G401 (cell line): ENCODE measurements around the gene CACNA1C. TPM values are rescaled to one million over a fixed set of nuclear protein-coding genes. Genes with fewer than 3 reads are reported as not detected.

Source experiments
- DNase-seq: peaks from one replicate; pipeline ENCODE4 v3.0.0-alpha.2; 2015; ENCODE audit warnings: low spot score
- in situ Hi-C: cut with HindIII; loops from 2 replicates; pipeline ENCODE4 v1.10.0; 2016; ENCODE audit warnings: low sequenced_read_pairs, mixed read lengths
- total RNA-seq: library from RNA; depleted of rRNA; stranded (reverse); fragments of >200 nt; shearing (Covaris generic); gene quantifications from 2 replicates; pipeline ENCODE4 v1.2.3, GENCODE V29; 2014

Gene CACNA1C
- total RNA-seq, 1 experiment from 2014 or later = 2.8 TPM

DNA sequence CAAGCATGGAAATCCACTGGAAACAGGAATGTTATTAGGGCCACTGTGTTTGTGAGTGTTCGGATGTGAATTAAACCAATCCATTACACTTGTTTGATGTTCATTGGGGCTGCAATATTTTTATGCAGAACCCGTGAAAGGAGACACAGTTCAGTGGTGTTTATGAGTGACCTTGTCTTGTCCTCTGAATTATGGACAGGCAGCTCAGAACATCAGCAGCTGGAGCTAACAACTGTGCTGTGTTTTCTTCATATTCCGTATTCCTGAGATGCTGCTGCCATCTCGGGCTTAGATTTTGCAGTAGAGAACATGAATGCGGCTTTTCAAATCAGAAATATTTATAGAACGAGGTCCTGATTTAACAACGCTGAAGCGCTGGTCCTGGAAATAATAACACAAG is 20.3 kb upstream of the CACNA1C start:
- DNase-seq = no peak
- in situ Hi-C loops = no loop called here

DNA sequence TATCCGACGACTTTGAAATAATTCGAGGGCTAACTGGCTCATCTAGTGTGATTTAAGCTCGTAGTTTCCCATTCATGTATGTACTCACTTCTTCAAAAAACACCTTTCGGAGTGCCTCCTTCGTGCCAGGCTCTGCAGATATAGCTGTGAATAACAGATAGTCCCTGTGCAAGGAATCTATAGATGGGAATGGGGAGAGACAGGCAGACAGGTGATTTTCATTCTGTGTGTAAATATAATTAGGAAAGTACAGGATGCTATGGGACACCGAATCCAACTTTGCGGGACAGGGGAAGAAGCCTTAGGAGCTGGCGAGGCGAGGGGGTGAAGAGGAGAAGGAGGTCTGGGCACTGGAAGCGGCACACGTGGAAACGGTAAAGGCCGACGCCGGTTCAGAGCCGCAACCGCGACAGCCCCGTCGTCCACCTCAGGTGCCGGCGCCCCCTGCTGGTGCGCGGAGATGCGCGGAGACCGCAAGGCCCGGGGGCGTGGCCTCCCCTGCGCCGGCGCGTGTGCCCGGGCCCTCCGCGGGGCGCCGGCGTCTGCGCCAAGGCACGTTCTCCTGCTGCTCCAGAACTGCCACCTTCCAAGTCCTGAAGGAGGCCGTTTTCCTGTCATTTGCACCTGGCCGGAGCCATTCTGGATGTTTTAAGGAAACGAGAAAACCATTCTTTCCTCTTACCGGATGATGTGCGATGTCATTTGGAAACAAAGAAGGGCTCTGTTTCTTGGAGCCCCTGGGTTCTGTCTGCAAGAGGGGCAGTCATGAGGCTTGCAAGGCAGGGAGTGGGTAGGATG is 18.0 kb upstream of the CACNA1C start:
- peak; percentile 81 for DNase-seq
- in situ Hi-C loops = loop anchor here (5.0 kb wide), 1 partner anchor 63 kb away; no protein-coding TSS in a partner anchor

DNA sequence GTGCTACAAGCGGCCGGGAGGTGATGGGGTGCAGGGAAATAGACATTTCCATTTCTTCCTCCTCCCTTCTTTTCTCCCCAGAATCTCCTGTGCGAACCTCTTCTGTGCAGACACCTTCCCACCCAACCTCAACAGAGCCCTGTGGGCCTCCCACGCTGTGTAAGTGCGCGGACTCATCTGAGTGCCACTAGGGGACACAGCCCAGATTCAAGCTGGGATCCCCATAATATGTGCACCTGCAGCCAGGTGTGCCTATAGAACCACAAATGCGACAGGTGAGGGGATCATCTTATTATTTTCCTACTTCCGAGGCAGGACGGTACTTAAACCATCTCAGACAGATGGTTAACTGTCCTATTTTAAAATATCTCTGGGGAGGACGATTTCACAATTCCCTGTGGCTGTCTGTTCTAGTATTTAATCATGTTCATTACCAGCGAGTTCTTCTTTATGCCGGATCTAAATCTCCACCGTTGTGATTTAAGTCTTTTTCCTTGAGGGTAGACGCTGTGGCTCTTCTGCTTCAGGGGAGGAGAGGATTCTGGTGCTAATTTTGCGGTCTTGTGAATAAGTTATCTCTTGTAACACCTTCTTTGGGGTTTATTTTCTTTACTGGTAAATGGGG is 17.2 kb upstream of the CACNA1C start:
- DNase-seq = peak; percentile 19
- in situ Hi-C loops = loop anchor here (5.0 kb wide), 1 partner anchor 63 kb away; no protein-coding TSS in a partner anchor

DNA sequence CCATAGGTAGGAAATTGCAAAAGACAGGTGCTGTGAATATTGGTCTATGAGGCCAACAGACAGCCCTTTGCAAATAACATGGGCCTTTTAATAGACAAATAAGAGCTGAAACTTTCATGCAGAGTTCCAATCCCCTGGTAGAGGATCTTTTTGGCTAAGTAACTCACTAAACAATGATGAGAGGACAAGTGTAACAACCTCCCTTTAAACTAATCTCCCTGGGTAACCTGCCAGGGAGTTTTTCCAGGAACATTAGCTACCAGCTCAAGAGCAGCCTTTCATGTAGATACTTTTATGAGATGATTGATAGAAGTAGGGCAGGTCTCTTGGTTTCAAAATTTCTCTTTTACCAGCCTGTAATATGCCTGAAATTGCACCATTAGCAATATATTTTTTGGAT is 13.8 kb upstream of the CACNA1C start:
- in situ Hi-C loops = loop anchor here (5.0 kb wide), 1 partner anchor 67 kb away; no protein-coding TSS in a partner anchor
- no peak for DNase-seq

DNA sequence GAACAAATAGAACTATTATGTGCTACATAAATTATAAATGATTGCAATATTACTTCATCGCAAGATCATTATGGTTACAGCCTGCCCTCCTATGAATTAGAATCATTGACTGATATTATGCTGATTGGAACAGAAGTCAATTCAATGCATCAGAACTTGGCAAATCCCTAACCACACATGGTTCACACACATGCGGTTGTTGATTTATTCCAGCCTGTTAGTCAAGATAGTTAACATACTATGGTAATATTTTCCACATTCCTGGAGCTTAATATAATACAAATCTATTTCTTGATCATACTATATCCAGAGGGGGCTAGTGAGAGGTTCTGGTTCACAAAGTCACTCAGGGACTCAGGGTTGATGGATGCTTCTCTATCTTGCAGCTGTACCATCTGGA is 9.7 kb upstream of the CACNA1C start:
- no peak for DNase-seq
- in situ Hi-C loops = no loop called here

DNA sequence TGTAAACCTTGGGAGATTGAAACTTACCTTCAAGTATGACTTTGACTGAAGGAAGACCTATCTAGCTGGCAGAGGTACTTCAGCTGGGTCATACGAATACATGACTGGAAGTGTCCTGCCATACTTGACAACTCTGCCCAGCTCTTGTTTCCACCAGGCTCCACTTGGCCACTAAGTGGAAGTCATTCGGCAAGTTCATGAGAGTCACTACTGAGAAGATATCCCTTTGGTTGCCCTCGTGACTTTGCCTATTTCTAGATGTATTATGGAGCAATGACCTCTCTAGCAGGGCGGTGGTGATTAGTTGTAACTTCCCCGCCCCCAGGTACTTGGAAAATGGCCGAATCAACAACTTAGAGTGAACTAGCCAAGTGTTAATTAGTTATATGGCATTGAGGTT is 8.6 kb upstream of the CACNA1C start:
- in situ Hi-C loops = no loop called here

DNA sequence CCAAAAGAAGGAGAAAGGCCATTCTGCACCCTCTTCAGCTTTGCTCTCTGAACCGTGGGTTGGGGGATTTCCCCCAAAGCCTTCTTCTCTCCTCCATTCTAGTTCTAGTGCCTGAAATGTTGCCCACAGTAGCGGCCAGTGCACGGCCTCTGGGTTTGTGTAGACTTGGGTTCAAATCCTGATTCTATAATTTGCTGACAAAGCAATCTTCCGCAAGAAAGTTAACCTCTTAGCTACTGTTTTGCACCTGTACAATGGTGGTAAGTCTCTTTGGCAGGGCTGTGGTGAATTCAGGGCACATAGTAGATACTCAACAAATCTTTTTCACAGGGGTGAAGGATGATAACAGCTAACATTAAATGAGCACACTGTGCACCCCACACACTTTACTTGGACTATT is 5.8 kb upstream of the CACNA1C start:
- in situ Hi-C loops = no loop called here
- no peak for DNase-seq

More for the DNA sequence above, 8.6 kb upstream of the CACNA1C start:
- DNase-seq = no peak

DNA sequence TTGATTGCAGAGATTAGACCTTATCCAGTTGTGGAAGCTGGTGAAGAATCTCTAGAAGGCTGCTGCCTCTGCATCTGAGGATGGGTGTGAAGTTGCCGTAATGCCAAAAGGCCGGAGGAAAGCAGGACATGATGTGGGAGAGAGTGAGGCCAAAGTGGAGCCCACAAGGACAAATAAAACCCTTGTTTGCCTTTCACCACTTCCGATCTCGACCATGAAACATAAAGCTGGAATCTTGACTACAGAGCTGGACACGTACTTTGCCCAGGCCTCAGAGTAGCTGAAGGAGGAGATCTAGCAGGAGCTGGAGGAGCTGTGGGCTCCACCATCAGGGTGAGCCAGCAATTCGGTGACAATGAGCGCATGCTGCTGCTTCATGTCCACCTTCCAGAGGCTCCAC is 5.0 kb upstream of the CACNA1C start:
- in situ Hi-C loops = no loop called here

DNA sequence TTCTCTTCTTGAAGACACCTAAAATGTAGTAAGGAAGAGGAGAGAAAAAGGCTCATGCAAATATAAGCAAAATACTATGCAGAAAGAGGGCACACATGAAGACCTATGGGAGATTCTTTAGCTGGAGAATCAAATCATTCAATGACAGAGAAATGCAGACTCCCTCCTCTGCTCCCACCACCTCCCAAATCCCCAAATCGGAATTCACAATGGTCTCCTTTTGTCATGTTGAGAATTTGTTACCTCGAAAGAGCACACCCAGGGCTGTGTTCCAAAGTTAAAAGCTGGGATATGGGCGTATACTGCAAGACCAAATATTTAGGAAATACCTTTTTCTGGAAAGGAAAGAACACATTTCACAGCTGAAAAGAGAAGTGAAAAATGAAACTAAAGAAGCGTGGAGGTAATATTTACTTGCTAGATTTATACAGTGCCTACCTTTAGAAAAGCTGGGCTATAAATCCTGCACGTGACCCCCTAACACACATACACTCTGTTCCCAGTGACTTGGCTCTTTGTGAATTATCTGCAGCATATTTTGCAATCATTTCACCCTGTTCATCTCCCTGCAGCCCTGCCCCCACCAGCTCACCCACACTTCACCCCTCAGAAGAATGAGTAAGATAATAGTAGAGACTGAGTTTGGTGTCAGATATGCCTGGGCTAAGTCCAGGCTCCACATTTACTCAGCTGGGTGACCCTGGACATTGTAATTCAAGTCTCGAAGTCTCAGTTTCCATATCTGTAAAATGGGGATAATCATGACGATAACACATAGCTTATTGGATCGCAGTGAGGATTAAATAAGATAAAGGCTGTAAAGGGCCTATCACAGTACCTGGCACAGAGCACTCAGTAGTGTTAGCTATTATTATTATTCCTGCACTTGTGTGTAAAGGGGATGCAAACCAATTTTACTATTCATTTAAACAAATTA is 2.9 kb upstream of the CACNA1C start:
- no peak for DNase-seq
- in situ Hi-C loops = no loop called here

More for the DNA sequence above, 5.0 kb upstream of the CACNA1C start:
- no peak for DNase-seq

DNA sequence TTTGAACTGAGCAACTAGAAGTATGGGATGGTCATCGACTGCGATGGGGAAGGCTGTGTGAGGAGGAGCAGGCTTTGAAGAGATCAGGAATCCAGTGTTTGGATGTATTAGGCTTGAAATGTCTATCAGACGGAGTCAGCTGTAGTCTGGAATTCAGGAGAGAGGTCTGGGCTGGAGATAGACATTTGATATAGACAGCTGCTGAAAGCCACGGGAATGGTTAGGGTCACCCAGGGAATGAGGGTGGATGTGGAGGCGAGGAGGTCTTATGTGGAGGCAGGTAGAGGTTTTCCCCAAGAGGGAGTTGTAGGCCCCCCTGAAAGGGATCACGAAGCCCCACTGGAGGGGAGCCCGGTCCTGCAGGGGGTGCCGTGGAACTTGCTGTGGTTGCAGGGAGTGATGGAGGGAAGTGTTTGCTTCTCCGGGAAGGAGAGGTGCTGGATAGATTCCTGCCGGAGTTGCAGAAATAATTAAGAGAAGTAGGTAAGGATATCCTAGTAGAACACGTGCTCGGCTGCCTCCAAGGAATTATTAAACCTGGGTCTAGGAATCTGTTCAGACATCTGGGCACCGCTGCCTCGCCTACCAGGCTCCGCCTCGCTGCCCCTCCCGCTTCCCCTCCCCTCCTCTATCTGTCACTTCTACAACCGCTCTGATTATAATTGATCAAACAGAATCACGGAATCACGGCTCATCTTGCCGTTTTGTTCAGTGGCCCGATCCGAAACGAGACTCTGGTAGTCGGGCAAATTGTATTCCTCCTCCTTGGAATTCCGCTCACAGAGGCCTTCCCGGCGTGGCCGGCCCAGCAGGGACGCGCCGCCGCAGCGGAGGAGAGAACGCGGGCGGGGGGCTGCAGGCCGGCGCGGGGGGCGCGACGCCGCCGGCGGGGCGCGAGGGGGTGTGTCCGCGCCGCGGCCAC is 826 bp upstream of the CACNA1C start:
- no peak for DNase-seq
- in situ Hi-C loops = no loop called here

DNA sequence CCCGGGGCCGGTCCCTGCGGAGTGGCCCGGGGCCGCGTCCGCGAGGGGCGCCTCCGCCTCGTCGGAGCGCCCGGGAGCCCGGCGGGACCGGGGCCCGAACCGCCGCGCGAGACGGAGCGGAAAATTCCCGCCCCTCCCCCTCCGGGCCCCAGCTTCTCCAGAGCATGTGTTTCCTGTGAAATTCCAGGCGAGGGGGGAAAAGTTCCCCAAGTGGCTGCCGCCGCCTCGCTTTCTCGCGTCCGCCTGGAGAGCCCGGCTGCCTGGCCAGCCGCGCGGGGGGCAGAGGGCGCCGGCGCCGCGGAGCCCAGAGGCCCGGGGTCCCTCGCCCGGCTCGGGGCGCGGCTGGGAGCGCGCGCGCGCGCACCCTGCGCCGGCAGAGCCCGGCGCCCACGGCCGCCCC is 904 bp downstream of the CACNA1C start:
- peak; percentile 34 for DNase-seq
- in situ Hi-C loops = no loop called here

DNA sequence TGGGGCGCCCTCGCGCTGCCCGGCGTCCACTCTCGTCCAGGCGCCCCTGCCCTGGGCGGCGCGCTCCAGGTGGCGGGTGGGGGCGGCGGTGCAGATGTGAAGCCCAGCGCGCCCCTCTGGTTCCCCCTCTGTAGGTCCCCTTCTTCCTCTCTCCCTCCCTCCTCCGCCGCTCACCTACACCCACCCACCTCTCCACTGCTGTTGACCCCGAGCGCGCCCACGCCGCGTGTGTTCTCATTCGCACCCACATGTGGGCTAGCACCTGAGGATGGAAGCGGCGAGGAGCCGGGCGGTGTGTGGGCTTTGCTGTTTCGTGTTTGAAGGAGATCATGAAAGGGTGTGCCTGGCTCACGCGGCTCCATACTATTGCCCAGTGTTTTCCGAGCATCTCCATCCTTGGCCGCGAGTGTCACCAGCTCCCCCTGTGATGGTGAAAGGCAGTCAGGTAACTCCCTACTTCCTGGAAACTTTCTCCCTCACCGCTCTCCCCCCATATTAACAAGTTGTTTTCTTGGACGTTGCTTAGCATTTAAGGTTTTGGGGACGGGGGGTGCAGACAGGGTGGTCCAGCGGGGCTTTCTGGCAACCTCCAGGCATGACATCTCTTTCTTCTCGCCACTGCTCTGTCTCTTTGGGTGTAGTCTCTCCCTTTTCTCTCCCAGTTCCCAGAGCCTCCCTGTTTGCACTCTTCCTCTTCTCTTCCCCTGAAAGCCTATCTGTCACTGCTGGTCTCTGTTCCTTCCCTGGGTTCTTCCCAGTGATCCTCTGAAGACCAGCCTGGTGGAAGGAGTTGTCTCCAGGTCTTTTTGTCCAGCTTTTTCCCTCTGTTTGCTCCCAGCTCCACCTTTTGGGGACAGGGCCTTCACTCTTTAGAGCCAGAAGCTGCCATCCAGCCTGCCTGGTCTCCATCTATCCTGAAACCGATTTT is 1.6 kb downstream of the CACNA1C start:
- DNase-seq = peak; percentile 74
- in situ Hi-C loops = no loop called here

DNA sequence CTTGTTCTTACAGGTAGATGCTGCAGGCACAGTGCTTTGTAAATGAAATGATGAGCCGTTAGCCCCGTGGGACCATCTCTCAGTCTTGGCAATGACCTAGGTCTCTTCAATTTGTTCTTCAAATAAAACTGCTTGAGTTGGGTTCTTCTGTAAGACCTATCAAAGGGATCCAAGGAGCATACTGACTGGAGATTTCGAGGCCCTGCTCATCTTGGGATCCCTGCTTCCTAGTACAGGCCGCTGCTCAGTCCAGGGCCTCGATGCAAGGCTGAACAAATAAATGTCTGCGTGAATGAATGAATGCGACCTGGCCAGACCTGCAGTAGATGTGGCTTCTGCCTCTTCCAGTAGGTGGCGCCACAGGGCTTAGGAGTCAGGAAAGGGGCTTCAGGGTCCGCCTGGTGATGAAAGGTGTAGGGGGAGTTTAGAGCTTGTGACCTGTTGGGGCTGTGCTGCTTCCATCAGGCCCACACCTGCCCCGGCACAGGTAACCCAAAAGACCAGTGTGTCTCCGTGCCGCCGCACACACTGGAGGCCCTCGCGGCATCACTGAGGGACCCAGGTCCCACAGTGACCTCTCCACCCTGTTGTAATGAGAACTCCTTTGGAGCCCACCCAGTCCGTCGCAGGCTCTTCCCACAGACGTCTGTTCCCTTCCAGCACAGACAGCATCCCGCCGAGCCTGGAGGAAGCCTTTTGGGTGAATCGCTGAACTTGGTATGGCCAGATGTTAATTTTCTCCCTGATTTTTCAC is 4.4 kb downstream of the CACNA1C start:
- in situ Hi-C loops = no loop called here
- peak; percentile 47 for DNase-seq

DNA sequence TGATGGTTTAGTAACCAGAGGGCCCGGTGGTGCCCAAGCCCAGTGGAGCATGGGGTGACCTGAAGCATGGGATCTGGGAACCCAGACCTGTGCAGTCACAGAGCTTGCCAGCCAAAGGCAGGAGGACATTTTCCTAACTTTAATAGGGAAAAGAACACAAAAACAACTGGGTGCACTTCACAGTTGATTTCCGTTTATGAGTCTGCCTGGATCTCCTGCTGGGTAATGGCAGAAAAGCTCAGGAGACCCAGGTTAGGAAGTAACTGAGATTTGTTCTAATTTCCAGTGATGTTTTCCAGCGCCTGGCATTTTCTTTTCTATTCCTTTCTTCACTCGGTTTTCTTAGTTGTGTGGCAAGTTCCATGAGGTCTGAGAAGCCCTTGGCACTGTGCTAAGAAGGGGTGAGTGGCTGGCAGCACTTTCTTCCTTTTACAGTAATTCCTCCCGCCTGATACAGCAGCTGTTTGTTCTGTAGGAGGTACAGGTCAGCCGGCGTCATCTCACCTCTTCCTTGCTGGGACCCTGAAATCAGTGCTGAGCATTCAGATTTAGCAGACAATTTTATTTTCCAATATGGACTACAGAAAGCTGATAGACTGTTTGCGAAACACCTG is 5.1 kb downstream of the CACNA1C start:
- in situ Hi-C loops = no loop called here

DNA sequence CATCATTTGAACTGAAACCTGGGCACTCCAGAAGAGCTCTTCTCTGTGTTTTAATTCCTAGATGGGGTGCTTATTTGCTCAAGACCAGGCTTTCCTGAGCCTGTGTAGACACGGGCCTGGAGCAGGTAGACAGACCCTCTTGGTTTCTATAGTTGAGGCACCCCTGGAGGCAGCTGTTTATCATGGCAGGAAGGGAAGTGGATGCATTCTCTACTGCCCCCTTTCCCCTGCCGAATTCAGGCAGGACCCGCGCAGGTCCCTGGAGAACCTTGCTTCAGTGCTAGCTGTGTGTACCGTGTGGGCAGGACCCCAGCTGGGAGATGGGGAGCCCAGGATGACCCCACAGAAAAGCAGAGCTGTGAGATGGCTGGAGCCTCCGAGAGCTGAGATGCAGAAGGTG is 6.0 kb downstream of the CACNA1C start:
- DNase-seq = no peak
- in situ Hi-C loops = no loop called here

More for the DNA sequence above, 5.1 kb downstream of the CACNA1C start:
- no peak for DNase-seq

DNA sequence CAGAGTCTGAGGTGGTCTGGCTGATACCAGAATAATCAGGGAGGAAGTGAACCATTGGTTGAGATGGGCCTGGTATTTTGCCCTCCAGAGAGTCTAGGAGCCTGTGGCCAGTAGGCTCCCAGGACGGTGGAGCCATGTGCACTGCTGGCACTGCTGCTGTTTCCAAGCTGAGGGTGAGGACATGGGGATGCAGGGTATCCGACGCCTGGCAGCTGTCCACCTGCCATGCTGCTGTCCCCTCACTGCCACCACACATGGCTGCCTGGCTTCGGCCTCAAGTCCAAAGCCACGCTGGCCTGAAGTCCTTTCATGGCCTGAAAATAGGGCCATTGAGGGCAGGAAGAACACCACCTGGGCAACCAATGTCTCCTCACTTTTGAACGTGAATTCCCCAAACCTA is 8.6 kb downstream of the CACNA1C start:
- in situ Hi-C loops = no loop called here
- no peak for DNase-seq
